Effector memory CD4-positive, alpha-beta T cell (primary cell): ENCODE results near the gene ZNF639.

ENCODE experiments used
- DNase-seq, 3 donors: peaks; one replicate each; pipeline ENCODE4 v3.0.0-alpha.2; 2020
- H3K27ac ChIP-seq: 2 replicates; pipeline ENCODE4 v1.7.0; 2013; ENCODE audit warnings: mild to moderate bottlenecking, low read length, moderate library complexity; ENCODE audit not compliant: insufficient read depth, poor library complexity, severe bottlenecking
- H3K27me3 ChIP-seq: replicated peaks from 2 replicates; pipeline ENCODE4 v1.7.0; 2013; ENCODE audit warnings: mild to moderate bottlenecking, low read length; ENCODE audit not compliant: insufficient read depth, control insufficient read depth, poor library complexity, severe bottlenecking
- H3K36me3 ChIP-seq: 2 replicates; pipeline ENCODE4 v1.7.0; 2013; ENCODE audit warnings: mild to moderate bottlenecking, low read length, moderate library complexity; ENCODE audit not compliant: control insufficient read depth, insufficient read depth
- H3K4me1 ChIP-seq: 2 replicates; pipeline ENCODE4 v1.7.0; 2013; ENCODE audit warnings: low read length, mild to moderate bottlenecking; ENCODE audit not compliant: control insufficient read depth, insufficient read depth, poor library complexity, severe bottlenecking
- H3K4me3 ChIP-seq: 2 replicates; pipeline ENCODE4 v1.7.0; 2013; ENCODE audit warnings: low read length, low read depth, mild to moderate bottlenecking; ENCODE audit not compliant: insufficient read depth, poor library complexity, severe bottlenecking
- H3K9me3 ChIP-seq: 2 replicates; pipeline ENCODE4 v1.7.0; 2013; ENCODE audit warnings: mild to moderate bottlenecking, low read length, moderate library complexity; ENCODE audit not compliant: control insufficient read depth

The ZNF639 gene

DNA sequence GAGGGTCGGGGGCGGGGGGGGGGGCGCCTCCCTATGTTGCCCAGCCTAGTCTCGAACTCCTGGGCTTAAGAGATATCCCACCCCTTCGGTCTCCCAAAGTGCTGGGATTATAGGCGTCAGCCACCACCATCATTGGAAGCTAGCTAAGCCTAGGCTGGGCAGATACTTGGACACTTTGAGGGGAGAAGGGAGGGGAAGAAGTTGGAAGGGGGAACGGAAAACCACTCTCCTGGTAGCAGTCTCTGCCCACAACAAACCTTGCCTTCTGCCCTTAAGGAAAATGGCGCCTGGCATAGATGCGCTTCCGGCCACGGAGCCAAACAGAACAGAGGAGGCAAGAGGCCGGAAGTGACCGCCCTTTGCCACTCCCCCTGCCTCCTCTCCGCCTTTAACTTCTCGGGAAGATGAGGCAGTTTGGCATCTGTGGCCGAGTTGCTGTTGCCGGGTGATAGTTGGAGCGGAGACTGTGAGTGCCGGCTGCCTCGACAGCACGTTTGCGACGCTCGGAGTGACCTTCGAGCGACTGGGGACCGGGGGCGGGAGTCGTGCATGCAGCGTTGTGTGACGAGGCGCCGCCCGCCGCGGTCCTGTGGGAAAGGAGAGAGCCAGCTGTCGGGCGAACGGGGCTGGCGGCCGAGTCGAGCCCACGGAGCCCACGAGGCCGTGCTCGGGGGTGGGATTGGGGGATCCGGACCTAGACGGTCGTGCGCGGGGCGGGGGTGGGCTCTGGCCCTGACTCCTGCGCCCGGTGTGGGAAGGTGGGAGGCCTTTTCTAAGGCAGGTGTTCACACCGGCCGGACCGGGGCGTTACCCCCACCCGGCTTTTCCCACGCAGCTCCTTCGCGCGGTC is 24.7 kb downstream of the ZNF639 start, which contains the start of gene MFN1:
Gene MFN1, plus strand, starts transcription at position 365 of the 850 bp plus-strand sequence. CDS start 1,143 bp downstream, outside the sequence.
- Histone ChIP-seq H3K27me3 (no peaks in the 10 kb centered on the region), H3K4me1 (peaks cover 5% of the 10 kb centered on the region), H3K4me3 (peak within 1 kb of the TSS; percentile 88), H3K9me3 (no peaks in the 10 kb centered on the region), H3K27ac (peak within 1 kb of the TSS; percentile 65), H3K36me3 (peaks cover 11% of the 10 kb centered on the region)
- DNase-seq = peak; percentile 78 to 86 (median 82)

DNA sequence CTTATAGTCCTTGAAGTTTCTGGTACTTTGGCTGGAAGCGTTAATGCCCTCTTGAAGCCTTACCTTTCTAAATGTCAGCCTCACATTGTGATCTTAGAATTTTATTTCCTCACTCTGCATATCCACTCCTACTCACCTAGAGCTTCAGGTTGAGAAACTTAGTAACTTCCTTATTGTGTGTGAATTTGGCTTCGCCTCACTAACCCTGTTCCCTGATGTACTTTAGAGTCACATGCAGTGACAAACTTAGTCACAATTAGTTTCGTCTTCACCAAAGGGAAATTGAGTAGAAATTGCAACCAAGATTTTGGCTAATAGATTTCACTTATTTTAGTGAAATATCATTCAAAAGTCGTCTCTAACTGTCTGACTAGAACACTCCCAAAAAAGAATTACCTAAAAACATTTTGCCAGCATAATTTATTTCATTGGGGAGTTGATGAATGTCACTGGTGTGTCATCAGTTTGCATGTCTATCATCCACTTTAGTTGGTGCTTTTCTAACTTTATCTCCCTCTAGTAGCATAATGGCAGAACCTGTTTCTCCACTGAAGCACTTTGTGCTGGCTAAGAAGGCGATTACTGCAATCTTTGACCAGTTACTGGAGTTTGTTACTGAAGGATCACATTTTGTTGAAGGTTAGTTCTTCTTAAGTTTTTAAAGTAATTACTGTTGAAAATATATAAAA is 25.6 kb downstream of the ZNF639 start:
- H3K4me1 ChIP-seq = peaks cover 5% of the 10 kb centered on the region
- peaks cover 14% of the 10 kb centered on the region for H3K36me3 ChIP-seq
- no peaks in the 10 kb centered on the region for H3K27me3 ChIP-seq
- H3K4me3 ChIP-seq = peak overlapping the region; percentile 88
- DNase-seq = no peak
- H3K9me3 ChIP-seq = no peaks in the 10 kb centered on the region
- H3K27ac ChIP-seq = peak overlapping the region; percentile 65

DNA sequence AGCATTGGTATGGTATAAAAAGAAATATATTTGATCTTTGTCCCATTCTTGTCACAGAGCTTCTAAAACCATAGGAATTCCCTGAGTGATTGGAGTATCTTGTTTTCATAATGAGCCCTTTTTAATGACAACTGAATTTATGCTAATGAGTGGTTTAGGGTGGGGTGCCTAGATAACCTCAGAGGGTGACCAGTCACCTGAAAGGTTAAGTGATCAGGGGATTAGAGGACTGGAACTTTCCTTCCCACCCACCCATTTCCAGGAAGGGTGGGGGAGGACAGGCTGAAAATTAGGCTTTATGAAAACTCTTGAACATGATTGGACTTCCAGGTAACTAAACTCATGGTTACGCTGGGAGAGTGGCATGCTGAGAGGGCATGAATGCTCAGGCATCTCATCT is 33.2 kb downstream of the ZNF639 start:
- Histone ChIP-seq H3K4me1 (no peaks in the 10 kb centered on the region), H3K4me3 (no peak overlapping the region), H3K9me3 (no peaks in the 10 kb centered on the region), H3K36me3 (peaks cover 55% of the 10 kb centered on the region), H3K27me3 (no peaks in the 10 kb centered on the region), H3K27ac (no peak overlapping the region)
- no peak for DNase-seq

DNA sequence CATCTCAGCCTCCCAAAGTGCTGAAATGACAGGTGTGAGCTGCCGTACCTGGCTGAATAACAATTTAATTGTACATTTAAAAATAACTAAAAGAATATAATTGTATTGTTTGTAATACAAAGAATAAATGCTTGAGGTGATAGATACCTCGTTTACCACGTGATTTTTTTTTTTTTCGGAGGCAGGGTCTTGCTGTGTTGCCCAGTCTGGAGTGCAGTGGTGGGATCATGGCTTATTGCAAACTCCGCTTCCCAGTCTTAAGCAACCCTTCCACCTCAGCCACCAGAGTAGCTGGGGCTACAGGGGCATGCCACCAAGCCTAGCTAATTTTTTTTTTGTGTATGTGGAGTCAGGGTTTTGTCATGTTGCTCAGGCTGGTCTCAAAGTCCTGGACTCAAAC is 40.5 kb downstream of the ZNF639 start:
- Histone ChIP-seq H3K9me3 (no peaks in the 10 kb centered on the region), H3K36me3 (peaks cover 55% of the 10 kb centered on the region)

DNA sequence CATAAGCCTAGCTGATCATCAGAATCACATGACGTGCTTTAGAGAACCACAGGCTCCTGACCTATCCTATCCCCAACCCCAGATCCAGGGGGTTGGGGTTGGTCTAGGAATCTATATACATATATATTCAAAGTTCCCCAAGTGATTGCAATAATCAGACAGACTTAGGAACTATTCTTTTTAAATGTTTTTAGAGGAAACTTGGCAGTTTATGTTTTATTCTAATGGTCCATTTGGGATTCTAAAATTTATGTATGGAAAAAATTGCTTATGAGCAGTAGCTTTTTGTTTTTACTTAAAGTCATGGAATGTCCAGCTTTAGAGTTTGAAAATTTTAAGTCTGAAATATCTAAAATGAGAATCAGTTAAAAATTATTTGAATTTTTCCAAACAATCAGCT is 46.8 kb downstream of the ZNF639 start:
- no peak for DNase-seq
- no peak overlapping the region for H3K4me3 ChIP-seq
- no peaks in the 10 kb centered on the region for H3K4me1 ChIP-seq
- no peaks in the 10 kb centered on the region for H3K9me3 ChIP-seq
- peaks cover 36% of the 10 kb centered on the region for H3K36me3 ChIP-seq
- H3K27me3 ChIP-seq = no peaks in the 10 kb centered on the region
- no peak overlapping the region for H3K27ac ChIP-seq

More for the DNA sequence above, 40.5 kb downstream of the ZNF639 start:
- DNase-seq = no peak
- Histone ChIP-seq H3K4me3 (no peak overlapping the region), H3K27ac (no peak overlapping the region), H3K27me3 (no peaks in the 10 kb centered on the region), H3K4me1 (no peaks in the 10 kb centered on the region)

DNA sequence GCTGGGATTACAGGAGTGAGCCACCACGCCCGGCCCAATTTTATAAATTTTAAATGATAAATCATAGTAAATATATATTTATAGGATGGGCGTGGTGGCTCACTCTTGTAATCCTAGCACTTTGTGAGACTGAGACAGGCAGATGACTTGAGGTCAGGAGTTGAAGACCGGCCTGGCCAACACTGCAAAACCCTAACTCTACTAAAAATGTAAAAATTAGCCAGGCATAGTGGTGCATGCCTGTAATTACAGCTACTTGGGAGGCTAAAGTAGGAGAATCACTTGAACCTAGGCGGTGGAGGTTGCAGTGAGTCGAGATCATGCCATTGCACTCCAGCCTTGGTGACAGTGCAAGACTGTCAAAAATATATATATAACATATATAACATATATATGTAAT is 51.1 kb downstream of the ZNF639 start:
- H3K4me1 ChIP-seq = no peaks in the 10 kb centered on the region
- H3K4me3 ChIP-seq = no peak overlapping the region
- no peaks in the 10 kb centered on the region for H3K27me3 ChIP-seq
- no peak overlapping the region for H3K27ac ChIP-seq
- no peaks in the 10 kb centered on the region for H3K9me3 ChIP-seq
- peaks cover 35% of the 10 kb centered on the region for H3K36me3 ChIP-seq
- no peak for DNase-seq

DNA sequence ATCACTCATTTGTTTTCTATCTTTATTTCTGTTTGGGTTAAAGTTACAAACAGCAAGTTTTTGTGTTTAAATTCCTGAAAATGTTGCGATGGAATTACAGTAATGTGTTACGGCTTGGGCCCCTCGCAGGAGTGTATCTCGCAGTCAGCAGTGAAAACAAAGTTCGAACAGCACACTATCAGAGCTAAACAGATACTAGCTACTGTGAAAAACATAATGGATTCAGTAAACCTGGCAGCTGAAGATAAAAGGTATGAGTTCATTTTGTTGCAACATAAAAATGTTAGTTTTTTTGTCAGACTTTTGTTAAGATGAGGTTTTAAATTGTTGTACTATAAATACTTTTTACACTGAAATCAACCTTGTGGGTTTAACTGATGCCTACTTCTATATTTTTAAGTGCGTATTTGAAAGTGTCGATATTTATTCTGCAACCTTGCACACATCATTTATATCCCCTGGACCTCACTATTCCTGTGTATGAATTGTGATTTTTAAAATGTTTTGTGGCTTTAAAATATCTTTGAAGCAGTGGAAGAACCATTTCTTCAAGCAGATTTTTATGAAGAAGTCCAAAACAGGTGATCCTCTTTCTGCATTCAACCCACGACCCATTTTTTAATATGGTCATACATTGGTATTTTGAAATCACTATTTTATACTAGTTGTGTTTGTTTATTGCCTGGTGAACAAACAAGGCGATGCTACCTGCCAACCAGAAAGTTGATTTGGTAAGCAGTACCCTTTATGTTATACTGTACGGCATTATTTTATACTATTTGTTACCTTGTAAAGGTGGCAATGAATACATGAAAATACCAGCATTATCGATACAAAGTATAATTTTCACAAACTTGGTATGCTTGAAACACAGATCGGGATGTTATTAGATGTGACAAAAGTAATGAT is 52.5 kb downstream of the ZNF639 start:
- Histone ChIP-seq H3K9me3 (no peaks in the 10 kb centered on the region), H3K36me3 (peaks cover 38% of the 10 kb centered on the region), H3K4me3 (no peak overlapping the region), H3K4me1 (no peaks in the 10 kb centered on the region), H3K27ac (no peak overlapping the region), H3K27me3 (no peaks in the 10 kb centered on the region)
- DNase-seq = no peak

DNA sequence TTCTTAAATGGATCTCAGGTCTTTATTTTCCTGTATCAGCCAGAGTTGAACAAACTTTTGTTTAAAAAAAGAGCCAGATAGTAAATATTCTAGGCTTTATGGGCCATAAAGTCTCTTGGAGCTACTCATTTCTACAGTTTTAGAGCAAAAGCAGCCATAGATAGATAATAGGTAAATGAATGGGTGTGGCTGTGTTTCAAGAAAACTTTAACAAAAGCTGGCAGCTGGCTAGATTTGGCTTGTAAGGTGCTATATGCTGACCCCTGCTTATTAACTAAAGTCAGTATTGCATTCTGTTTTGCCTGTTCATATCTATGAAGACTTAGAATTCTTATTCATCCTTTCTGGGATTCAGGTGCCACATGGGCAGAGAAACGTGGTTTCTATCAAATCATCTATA is 53.6 kb downstream of the ZNF639 start:
- Histone ChIP-seq H3K36me3 (peaks cover 43% of the 10 kb centered on the region), H3K4me3 (no peak overlapping the region), H3K4me1 (no peaks in the 10 kb centered on the region), H3K27ac (no peak overlapping the region), H3K27me3 (no peaks in the 10 kb centered on the region), H3K9me3 (no peaks in the 10 kb centered on the region)
- no peak for DNase-seq
